Gastrocnemius medialis (tissue), 4 donors: ENCODE measurements around the gene FMN2. TPM values are rescaled to one million over a fixed set of nuclear protein-coding genes. Genes with fewer than 3 reads are reported as not detected.

Source experiments
- ATAC-seq, 2 donors: fragments of 150-250 bp; one replicate each; pipeline ENCODE4 v1.9.1; 2016
- DNase-seq, 2 donors: peaks; one replicate each; pipeline ENCODE4 v3.0.0-alpha.2; 2019
- H3K27ac ChIP-seq, 4 donors: fragments of 200-600 bp; sonication (generic); 1 replicate in 1 of 4; 2 replicates in 3 of 4; pipeline ENCODE4 v1.5.1; 2016 to 2018; ENCODE audit warnings: mild to moderate bottlenecking in 2 of 4, moderate library complexity in 1 of 4
- H3K27me3 ChIP-seq, 3 donors: fragments of 200-600 bp; sonication (generic) in 2 of 3; 1 replicate in 1 of 3; 2 replicates in 2 of 3; pipeline versions ENCODE4 v1.5.1 to v1.6.0; 2016 to 2019; ENCODE audit warnings: mild to moderate bottlenecking in 1 of 3, moderate library complexity in 1 of 3
- H3K36me3 ChIP-seq, 2 donors: fragments of 200-600 bp; sonication (generic) in 1 of 2; one replicate each; pipeline ENCODE4 v1.5.1; 2017 to 2018
- H3K4me1 ChIP-seq, 2 donors: fragments of 200-600 bp; sonication (generic) in 1 of 2; one replicate each; pipeline ENCODE4 v1.5.1; 2016 to 2017; ENCODE audit warnings: mild to moderate bottlenecking in 2 of 2
- H3K4me3 ChIP-seq, 4 donors: fragments of 200-600 bp; sonication (generic) in 3 of 4; 1 replicate in 1 of 4; 2 replicates in 3 of 4; pipeline ENCODE4 v1.5.1; 2016 to 2019; ENCODE audit warnings: mild to moderate bottlenecking in 2 of 4
- H3K9me3 ChIP-seq, 3 donors: fragments of 200-600 bp; sonication (generic) in 2 of 3; 1 replicate in 1 of 3; 2 replicates in 2 of 3; pipeline ENCODE4 v1.5.1; 2016 to 2019
- CTCF ChIP-seq, 5 experiments: fragments of 450-650 bp in 3 of 5; fragments of 200-600 bp in 2 of 5; sonication (generic) in 2 of 5; IDR thresholded peaks in 4 of 5; conservative IDR thresholded peaks in 1 of 5; 1 replicate in 4 of 5; 2 replicates in 1 of 5; pipeline ENCODE4 v1.5.1; 2016 to 2019; ENCODE audit warnings: antibody characterized with exemption in 5 of 5, mild to moderate bottlenecking in 3 of 5, moderate library complexity in 3 of 5
- POLR2A ChIP-seq, 2 donors: fragments of 450-650 bp; IDR thresholded peaks; one replicate each; pipeline ENCODE4 v1.6.1; 2017; ENCODE audit warnings: antibody characterized with exemption in 2 of 2, mild to moderate bottlenecking in 2 of 2, moderate library complexity in 2 of 2
- in situ Hi-C, 4 donors: fragments of 200-750 bp; cut with MboI; loops; one replicate each; pipeline versions ENCODE4 v1.15.0 to v1.8.0; 2017; ENCODE audit warnings: low sequenced_read_pairs in 4 of 4
- intact Hi-C: fragments of 100-400 bp; cut with DNase I; formaldehyde crosslinking; loops from one replicate; pipeline ENCODE4 v1.15.1; 2023; ENCODE audit warnings: low total_unique reads
- total RNA-seq, 4 donors: library from RNA; depleted of rRNA; stranded (reverse); fragments of >200 nt; gene quantifications; one replicate each; pipeline versions ENCODE4 v1.1.0 to v1.2.3, GENCODE V29; 2016

Gene FMN2
- total RNA-seq, 4 donors from 2014 or later = 0.51 TPM; not detected in 3

GRCh38 chr1:240474133-240474614 is 382.5 kb downstream of the FMN2 start:
- Histone ChIP-seq H3K36me3 (no peaks in the 10 kb centered on the region), H3K4me3 (no peak overlapping the region), H3K9me3 (no peaks in the 10 kb centered on the region), H3K27me3 (no peaks in the 10 kb centered on the region), H3K4me1 (no peaks in the 10 kb centered on the region), H3K27ac (no peak overlapping the region)
- in situ Hi-C loops (no loop called here), intact Hi-C loops (no loop called here)
- ATAC-seq = no peak
- no peak for DNase-seq
- TF ChIP-seq POLR2A (IDR thresholded peaks at IDR 0.05) (no peak), CTCF (IDR thresholded peaks at IDR 0.05 in 4 of 5, conservative IDR thresholded peaks at IDR 0.05 in 1 of 5) (no peak)

GRCh38 chr1:240475832-240476231 is 384.1 kb downstream of the FMN2 start:
- DNase-seq (no peak), ATAC-seq (no peak)
- in situ Hi-C loops (no loop called here), intact Hi-C loops (no loop called here)
- no peak overlapping the region for H3K4me3 ChIP-seq
- no peaks in the 10 kb centered on the region for H3K36me3 ChIP-seq
- TF ChIP-seq POLR2A (IDR thresholded peaks at IDR 0.05) = no peak
- TF ChIP-seq CTCF (IDR thresholded peaks at IDR 0.05 in 4 of 5, conservative IDR thresholded peaks at IDR 0.05 in 1 of 5) = no peak
- no peaks in the 10 kb centered on the region for H3K4me1 ChIP-seq
- no peaks in the 10 kb centered on the region for H3K27me3 ChIP-seq
- no peak overlapping the region for H3K27ac ChIP-seq
- H3K9me3 ChIP-seq = no peaks in the 10 kb centered on the region

- H3K27me3 ChIP-seq = no peaks in the 10 kb centered on the region
These were observed 386.9 kb downstream of the FMN2 start for GRCh38 chr1:240478536-240478935.

GRCh38 chr1:240484804-240485443 is 393.2 kb downstream of the FMN2 start:
- intact Hi-C loops (no loop called here), in situ Hi-C loops (no loop called here)
- Histone ChIP-seq H3K27me3 (no peaks in the 10 kb centered on the region), H3K9me3 (no peaks in the 10 kb centered on the region), H3K4me1 (no peaks in the 10 kb centered on the region), H3K4me3 (no peak overlapping the region), H3K36me3 (no peaks in the 10 kb centered on the region), H3K27ac (no peak overlapping the region)
- ATAC-seq (no peak), DNase-seq (no peak)
- TF ChIP-seq POLR2A (IDR thresholded peaks at IDR 0.05) (no peak), CTCF (IDR thresholded peaks at IDR 0.05 in 4 of 5, conservative IDR thresholded peaks at IDR 0.05 in 1 of 5) (no peak)

More at GRCh38 chr1:240478536-240478935, 386.9 kb downstream of the FMN2 start:
- H3K27ac ChIP-seq = no peak overlapping the region
- ATAC-seq = no peak
- no peaks in the 10 kb centered on the region for H3K36me3 ChIP-seq
- H3K4me3 ChIP-seq = no peak overlapping the region
- H3K4me1 ChIP-seq = no peaks in the 10 kb centered on the region
- no peaks in the 10 kb centered on the region for H3K9me3 ChIP-seq
- TF ChIP-seq CTCF (IDR thresholded peaks at IDR 0.05 in 4 of 5, conservative IDR thresholded peaks at IDR 0.05 in 1 of 5) (no peak), POLR2A (IDR thresholded peaks at IDR 0.05) (no peak)
- intact Hi-C loops (no loop called here), in situ Hi-C loops (no loop called here)
- DNase-seq = no peak

GRCh38 chr1:240486611-240487010 is 394.9 kb downstream of the FMN2 start:
- H3K4me3 ChIP-seq = no peak overlapping the region
- H3K27me3 ChIP-seq = no peaks in the 10 kb centered on the region
- intact Hi-C loops = no loop called here
- no peaks in the 10 kb centered on the region for H3K36me3 ChIP-seq
- ATAC-seq = no peak
- no peaks in the 10 kb centered on the region for H3K9me3 ChIP-seq
- TF ChIP-seq POLR2A (IDR thresholded peaks at IDR 0.05) = no peak
- no peak for TF ChIP-seq CTCF (IDR thresholded peaks at IDR 0.05 in 4 of 5, conservative IDR thresholded peaks at IDR 0.05 in 1 of 5)
- H3K4me1 ChIP-seq = no peaks in the 10 kb centered on the region
- in situ Hi-C loops = no loop called here
- H3K27ac ChIP-seq = no peak overlapping the region
- no peak for DNase-seq
